ENCODE results near the gene SATB2. TPM values are rescaled to one million over a fixed set of nuclear protein-coding genes. Genes with fewer than 3 reads are reported as not detected.

The SATB2 gene
- total RNA-seq, 1 experiment from 2014 or later = 22.1 TPM

DNA sequence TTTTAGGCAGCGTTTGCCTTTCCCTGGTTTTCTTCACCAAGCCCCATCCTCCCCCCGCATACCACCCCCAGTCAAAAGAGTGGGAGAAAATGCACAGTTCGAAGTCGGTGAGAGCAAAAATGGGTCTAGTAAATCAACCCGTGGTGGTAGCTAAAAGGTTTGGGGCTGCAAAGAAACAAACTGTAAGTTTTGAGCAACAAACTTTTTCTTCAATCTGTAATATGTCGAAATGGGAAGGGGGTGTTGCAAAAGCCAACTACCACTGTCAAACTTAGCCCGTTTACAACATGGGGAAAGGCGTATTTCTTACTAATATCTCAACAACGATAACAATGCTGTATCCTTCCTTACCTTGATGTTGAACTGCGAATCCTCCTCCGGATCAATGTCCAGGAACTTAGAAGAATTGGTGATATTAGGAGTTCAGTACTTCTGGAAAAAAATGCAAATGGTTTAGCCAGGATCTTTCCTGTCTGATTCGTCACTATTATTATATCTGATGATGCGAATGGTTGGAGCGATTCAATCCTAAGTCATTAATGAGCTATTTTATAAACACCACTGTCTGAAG is 2.4 kb upstream of the SATB2 start:
- Mint-ChIP-seq H3K27ac (peak overlapping the region; percentile 94), H3K4me3 (peak overlapping the region; percentile 88), H3K27me3 (ENCODE audit: low read depth) (peaks cover 70% of the 10 kb centered on the region), H3K9me3 (no peaks in the 10 kb centered on the region), H3K36me3 (no peaks in the 10 kb centered on the region), H3K4me1 (peaks cover 25% of the 10 kb centered on the region)
- ChIA-PET CTCF (interaction anchor here (1.2 to 2.6 kb wide), 4 partner anchors 9 to 146 kb away, joined by 3 to 18 read pairs (median 6); no protein-coding TSS in a partner anchor), POLR2A (interaction anchor here (1.4 kb wide), 1 partner anchor 9 kb away, joined by 5 read pairs; no protein-coding TSS in a partner anchor)
- TF ChIP-seq MYBL2 (CRISPR knock-in tag; IDR thresholded peaks at IDR 0.05) = no peak
- no peak for TF ChIP-seq NFYB (CRISPR knock-in tag; conservative IDR thresholded peaks at IDR 0.05; ENCODE audit: low read depth)
- no peak for TF ChIP-seq HMGA2 (CRISPR knock-in tag; IDR thresholded peaks at IDR 0.05)
- no peak for TF ChIP-seq TP53 (CRISPR knock-in tag; IDR thresholded peaks at IDR 0.05)
- no peak for TF ChIP-seq RELA (CRISPR knock-in tag; IDR thresholded peaks at IDR 0.05; ENCODE audit: borderline replicate concordance)
- no peak for TF ChIP-seq TCF7 (CRISPR knock-in tag; IDR thresholded peaks at IDR 0.05; ENCODE audit: low read depth)
- TF ChIP-seq, protein P1, sequence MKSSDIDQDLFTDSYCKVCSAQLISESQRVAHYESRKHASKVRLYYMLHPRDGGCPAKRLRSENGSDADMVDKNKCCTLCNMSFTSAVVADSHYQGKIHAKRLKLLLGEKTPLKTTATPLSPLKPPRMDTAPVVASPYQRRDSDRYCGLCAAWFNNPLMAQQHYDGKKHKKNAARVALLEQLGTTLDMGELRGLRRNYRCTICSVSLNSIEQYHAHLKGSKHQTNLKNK (CRISPR knock-in tag; IDR thresholded peaks at IDR 0.05) = no peak
- TF ChIP-seq, protein P2, sequence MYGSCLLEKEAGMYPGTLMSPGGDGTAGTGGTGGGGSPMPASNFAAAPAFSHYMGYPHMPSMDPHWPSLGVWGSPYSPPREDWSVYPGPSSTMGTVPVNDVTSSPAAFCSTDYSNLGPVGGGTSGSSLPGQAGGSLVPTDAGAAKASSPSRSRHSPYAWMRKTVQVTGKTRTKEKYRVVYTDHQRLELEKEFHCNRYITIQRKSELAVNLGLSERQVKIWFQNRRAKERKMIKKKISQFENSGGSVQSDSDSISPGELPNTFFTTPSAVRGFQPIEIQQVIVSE (CRISPR knock-in tag; IDR thresholded peaks at IDR 0.05; ENCODE audit: borderline replicate concordance) = no peak
- TF ChIP-seq FOXP1 (CRISPR knock-in tag; IDR thresholded peaks at IDR 0.05; ENCODE audit: borderline replicate concordance) = no peak
- TF ChIP-seq, protein P3, sequence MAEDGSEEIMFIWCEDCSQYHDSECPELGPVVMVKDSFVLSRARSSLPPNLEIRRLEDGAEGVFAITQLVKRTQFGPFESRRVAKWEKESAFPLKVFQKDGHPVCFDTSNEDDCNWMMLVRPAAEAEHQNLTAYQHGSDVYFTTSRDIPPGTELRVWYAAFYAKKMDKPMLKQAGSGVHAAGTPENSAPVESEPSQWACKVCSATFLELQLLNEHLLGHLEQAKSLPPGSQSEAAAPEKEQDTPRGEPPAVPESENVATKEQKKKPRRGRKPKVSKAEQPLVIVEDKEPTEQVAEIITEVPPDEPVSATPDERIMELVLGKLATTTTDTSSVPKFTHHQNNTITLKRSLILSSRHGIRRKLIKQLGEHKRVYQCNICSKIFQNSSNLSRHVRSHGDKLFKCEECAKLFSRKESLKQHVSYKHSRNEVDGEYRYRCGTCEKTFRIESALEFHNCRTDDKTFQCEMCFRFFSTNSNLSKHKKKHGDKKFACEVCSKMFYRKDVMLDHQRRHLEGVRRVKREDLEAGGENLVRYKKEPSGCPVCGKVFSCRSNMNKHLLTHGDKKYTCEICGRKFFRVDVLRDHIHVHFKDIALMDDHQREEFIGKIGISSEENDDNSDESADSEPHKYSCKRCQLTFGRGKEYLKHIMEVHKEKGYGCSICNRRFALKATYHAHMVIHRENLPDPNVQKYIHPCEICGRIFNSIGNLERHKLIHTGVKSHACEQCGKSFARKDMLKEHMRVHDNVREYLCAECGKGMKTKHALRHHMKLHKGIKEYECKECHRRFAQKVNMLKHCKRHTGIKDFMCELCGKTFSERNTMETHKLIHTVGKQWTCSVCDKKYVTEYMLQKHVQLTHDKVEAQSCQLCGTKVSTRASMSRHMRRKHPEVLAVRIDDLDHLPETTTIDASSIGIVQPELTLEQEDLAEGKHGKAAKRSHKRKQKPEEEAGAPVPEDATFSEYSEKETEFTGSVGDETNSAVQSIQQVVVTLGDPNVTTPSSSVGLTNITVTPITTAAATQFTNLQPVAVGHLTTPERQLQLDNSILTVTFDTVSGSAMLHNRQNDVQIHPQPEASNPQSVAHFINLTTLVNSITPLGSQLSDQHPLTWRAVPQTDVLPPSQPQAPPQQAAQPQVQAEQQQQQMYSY (CRISPR knock-in tag; IDR thresholded peaks at IDR 0.05) = no peak
- TF ChIP-seq ZNF121 (CRISPR knock-in tag; IDR thresholded peaks at IDR 0.05) = no peak
- TF ChIP-seq ZNF396 (CRISPR knock-in tag; IDR thresholded peaks at IDR 0.05; ENCODE audit: borderline replicate concordance) = no peak
- TF ChIP-seq NFATC4 (CRISPR knock-in tag; IDR thresholded peaks at IDR 0.05) = no peak
- TF ChIP-seq, protein P4, sequence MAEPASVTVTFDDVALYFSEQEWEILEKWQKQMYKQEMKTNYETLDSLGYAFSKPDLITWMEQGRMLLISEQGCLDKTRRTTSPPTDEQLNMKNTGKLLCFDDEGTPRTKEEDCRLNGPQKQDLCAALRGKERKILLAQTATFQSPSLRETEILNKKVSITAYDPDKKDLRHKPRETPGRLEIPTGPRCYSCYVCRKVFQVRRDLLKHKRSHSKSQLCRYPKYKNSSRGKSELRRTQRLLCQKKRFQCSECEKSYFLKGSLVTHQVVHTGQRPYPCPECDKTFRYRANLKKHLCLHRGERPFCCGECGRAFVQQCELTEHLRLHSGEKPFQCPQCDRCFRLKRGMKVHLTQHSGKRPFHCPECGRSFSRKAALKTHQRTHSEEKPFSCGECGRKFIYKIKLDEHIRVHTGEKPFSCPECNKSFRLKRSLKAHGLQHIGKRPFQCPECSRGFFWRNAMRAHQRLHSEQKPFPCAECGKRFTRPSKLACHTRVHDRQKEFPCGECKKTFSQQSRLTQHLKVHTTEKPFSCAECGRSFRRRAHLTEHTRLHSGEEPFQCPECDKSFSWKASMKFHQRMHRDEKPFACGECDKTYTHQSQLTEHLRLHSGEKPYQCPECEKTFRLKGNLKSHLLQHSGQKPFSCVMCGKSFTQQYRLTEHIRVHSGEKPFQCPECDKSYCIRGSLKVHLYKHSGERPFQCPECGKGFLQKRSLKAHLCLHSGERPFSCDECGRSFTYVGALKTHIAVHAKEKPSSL (CRISPR knock-in tag; conservative IDR thresholded peaks at IDR 0.05) = no peak
- no peak for TF ChIP-seq ZNF423 (CRISPR knock-in tag; IDR thresholded peaks at IDR 0.05)
- TF ChIP-seq JUN (CRISPR knock-in tag; IDR thresholded peaks at IDR 0.05) = no peak
- TF ChIP-seq EMX1 (CRISPR knock-in tag; IDR thresholded peaks at IDR 0.05) = no peak
- TF ChIP-seq, protein P5, sequence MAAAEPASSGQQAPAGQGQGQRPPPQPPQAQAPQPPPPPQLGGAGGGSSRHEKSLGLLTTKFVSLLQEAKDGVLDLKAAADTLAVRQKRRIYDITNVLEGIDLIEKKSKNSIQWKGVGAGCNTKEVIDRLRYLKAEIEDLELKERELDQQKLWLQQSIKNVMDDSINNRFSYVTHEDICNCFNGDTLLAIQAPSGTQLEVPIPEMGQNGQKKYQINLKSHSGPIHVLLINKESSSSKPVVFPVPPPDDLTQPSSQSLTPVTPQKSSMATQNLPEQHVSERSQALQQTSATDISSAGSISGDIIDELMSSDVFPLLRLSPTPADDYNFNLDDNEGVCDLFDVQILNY (CRISPR knock-in tag; IDR thresholded peaks at IDR 0.05) = no peak
- DNase-seq (ENCODE audit: low spot score) (no peak), ATAC-seq (no peak)

Measured in WTC11 (cell line).